ENCODE results near the gene ARMC12. TPM values are rescaled to one million over a fixed set of nuclear protein-coding genes. Genes with fewer than 3 reads are reported as not detected.
A peak's percentile ranks its signal among the peaks of the same experiment; 100 is the strongest.
"Not testable (repeated sequence)": the region's sequence is repeated elsewhere in the genome, so short reads cannot be mapped to it uniquely, and the experiment has no call there.

The ARMC12 gene
- total RNA-seq (2014; rRNA removed; shearing (Covaris generic)): 0.68 TPM in 1 of 2 replicates, not detected in the other

GRCh38 chr6:35736982-35737412 is at the start of gene ARMC12:
TSS of gene ARMC12 (plus strand) at chr6:35737032. CDS start at chr6:35737109, 77 bp downstream.
- in situ Hi-C loops (cut with HindIII; ENCODE audit: low sequenced_read_pairs): no loop called here
- no peak for DNase-seq (ENCODE audit: low spot score)

GRCh38 chr6:35687658-35688604 is 48.9 kb upstream of the ARMC12 start:
- in situ Hi-C loops (cut with HindIII; ENCODE audit: low sequenced_read_pairs): no loop called here
- no peak for DNase-seq (ENCODE audit: low spot score)

- peak; percentile 65 for DNase-seq (ENCODE audit: low spot score)
- in situ Hi-C loops (cut with HindIII; ENCODE audit: low sequenced_read_pairs): no loop called here
Observed at GRCh38 chr6:35688605-35689322, 48.1 kb upstream of the ARMC12 start, which contains the start of gene FKBP5. TSS of gene FKBP5 (minus strand) at chr6:35688915. CDS start at chr6:35642824, 46,091 bp downstream.

- DNase-seq (ENCODE audit: low spot score); in situ Hi-C loops (cut with HindIII; ENCODE audit: low sequenced_read_pairs): not testable (repeated sequence)
Observed at GRCh38 chr6:35690006-35690405, 46.8 kb upstream of the ARMC12 start.

- in situ Hi-C loops (cut with HindIII; ENCODE audit: low sequenced_read_pairs): no loop called here
- DNase-seq (ENCODE audit: low spot score): no peak
Observed at GRCh38 chr6:35690484-35690883, 46.3 kb upstream of the ARMC12 start.

- no peak for DNase-seq (ENCODE audit: low spot score)
- in situ Hi-C loops (cut with HindIII; ENCODE audit: low sequenced_read_pairs): no loop called here
Observed at GRCh38 chr6:35691027-35691824, 45.6 kb upstream of the ARMC12 start.

- in situ Hi-C loops (cut with HindIII; ENCODE audit: low sequenced_read_pairs): no loop called here
- DNase-seq (ENCODE audit: low spot score): no peak
Observed at GRCh38 chr6:35694462-35694861, 42.4 kb upstream of the ARMC12 start.

GRCh38 chr6:35698430-35698829 is 38.4 kb upstream of the ARMC12 start:
- DNase-seq (ENCODE audit: low spot score); in situ Hi-C loops (cut with HindIII; ENCODE audit: low sequenced_read_pairs): not testable (repeated sequence)

GRCh38 chr6:35698858-35699257 is 38.0 kb upstream of the ARMC12 start:
- in situ Hi-C loops (cut with HindIII; ENCODE audit: low sequenced_read_pairs): no loop called here
- DNase-seq (ENCODE audit: low spot score): no peak

- in situ Hi-C loops (cut with HindIII; ENCODE audit: low sequenced_read_pairs): no loop called here
- DNase-seq (ENCODE audit: low spot score): no peak
Observed at GRCh38 chr6:35703554-35703953, 33.3 kb upstream of the ARMC12 start.

GRCh38 chr6:35706468-35706867 is 30.4 kb upstream of the ARMC12 start:
- in situ Hi-C loops (cut with HindIII; ENCODE audit: low sequenced_read_pairs): no loop called here

GRCh38 chr6:35707714-35708407 is 29.0 kb upstream of the ARMC12 start:
- DNase-seq (ENCODE audit: low spot score): no peak
- in situ Hi-C loops (cut with HindIII; ENCODE audit: low sequenced_read_pairs): no loop called here

More at GRCh38 chr6:35706468-35706867, 30.4 kb upstream of the ARMC12 start:
- DNase-seq (ENCODE audit: low spot score): no peak

- in situ Hi-C loops (cut with HindIII; ENCODE audit: low sequenced_read_pairs): no loop called here
- DNase-seq (ENCODE audit: low spot score): no peak
Observed at GRCh38 chr6:35708585-35708984, 28.2 kb upstream of the ARMC12 start.

- in situ Hi-C loops (cut with HindIII; ENCODE audit: low sequenced_read_pairs): no loop called here
- DNase-seq (ENCODE audit: low spot score): no peak
Observed at GRCh38 chr6:35710241-35710847, 26.5 kb upstream of the ARMC12 start.

GRCh38 chr6:35711731-35712130 is 25.1 kb upstream of the ARMC12 start:
- in situ Hi-C loops (cut with HindIII; ENCODE audit: low sequenced_read_pairs): no loop called here
- DNase-seq (ENCODE audit: low spot score): no peak

GRCh38 chr6:35713006-35713767 is 23.6 kb upstream of the ARMC12 start:
- in situ Hi-C loops (cut with HindIII; ENCODE audit: low sequenced_read_pairs): no loop called here
- DNase-seq (ENCODE audit: low spot score): no peak

GRCh38 chr6:35716798-35717197 is 20.0 kb upstream of the ARMC12 start:
- DNase-seq (ENCODE audit: low spot score): no peak
- in situ Hi-C loops (cut with HindIII; ENCODE audit: low sequenced_read_pairs): no loop called here

All from G401 (cell line).